SK-N-SH treated with all-trans-retinoic acid at 6 μM for 48 hours (cell line): ENCODE data around the gene IFTAP.

ENCODE experiments used
- ATAC-seq: fragments of 200-7000 bp; cut with Tn5 transposase; 3 replicates; pipeline ENCODE4 v1.9.1; 2020; ENCODE audit warnings: mild to moderate bottlenecking, moderate library complexity
- ARNTL ChIP-seq: fragments of 450-650 bp; formaldehyde crosslinking; IDR thresholded peaks from 2 replicates; pipeline ENCODE4 v1.5.0; 2020; ENCODE audit warnings: low read depth, mild to moderate bottlenecking, moderate library complexity, borderline replicate concordance
- BACH2 ChIP-seq: fragments of 250-450 bp; sonication (Bioruptor Pico); IDR thresholded peaks from 2 replicates; pipeline ENCODE4 v1.9.0; 2021; ENCODE audit warnings: mild to moderate bottlenecking, borderline replicate concordance
- CREB5 ChIP-seq: fragments of 250-450 bp; sonication (Bioruptor Pico); IDR thresholded peaks from 2 replicates; pipeline ENCODE4 v1.5.1; 2020; ENCODE audit warnings: low read depth, mild to moderate bottlenecking, moderate library complexity
- CSDC2 ChIP-seq: fragments of 250-450 bp; sonication (Bioruptor Pico); IDR thresholded peaks from 2 replicates; pipeline ENCODE4 v1.5.0; 2020; ENCODE audit warnings: mild to moderate bottlenecking, moderate library complexity
- CSRNP3 ChIP-seq: fragments of 250-450 bp; sonication (Bioruptor Pico); IDR thresholded peaks from 2 replicates; pipeline ENCODE4 v1.5.1; 2021; ENCODE audit warnings: mild to moderate bottlenecking, moderate library complexity
- ESRRG ChIP-seq: fragments of 250-450 bp; sonication (Bioruptor Pico); IDR thresholded peaks from 2 replicates; pipeline ENCODE4 v1.6.1; 2021; ENCODE audit warnings: mild to moderate bottlenecking
- ISL1 ChIP-seq: fragments of 250-450 bp; sonication (Bioruptor Pico); IDR thresholded peaks from 2 replicates; pipeline ENCODE4 v2.1.2; 2022; ENCODE audit warnings: mild to moderate bottlenecking, moderate library complexity
- OSR1 ChIP-seq: fragments of 250-450 bp; sonication (Bioruptor Pico); IDR thresholded peaks from 2 replicates; pipeline ENCODE4 v1.8.0; 2022; ENCODE audit warnings: moderate library complexity, mild to moderate bottlenecking, inconsistent platforms
- PATZ1 ChIP-seq: fragments of 250-450 bp; sonication (Bioruptor Pico); IDR thresholded peaks from 2 replicates; pipeline ENCODE4 v1.8.0; 2020; ENCODE audit warnings: mild to moderate bottlenecking, moderate library complexity, borderline replicate concordance
- PPARA ChIP-seq: fragments of 250-450 bp; sonication (Bioruptor Pico); IDR thresholded peaks from 2 replicates; pipeline ENCODE4 v1.5.0; 2020; ENCODE audit warnings: mild to moderate bottlenecking, borderline replicate concordance
- RARB ChIP-seq: fragments of 250-450 bp; sonication (Bioruptor Pico); IDR thresholded peaks from 2 replicates; pipeline ENCODE4 v1.8.0; 2021; ENCODE audit warnings: mild to moderate bottlenecking, moderate library complexity
- SNAI2 ChIP-seq: fragments of 250-450 bp; sonication (Bioruptor Pico); IDR thresholded peaks from 2 replicates; pipeline ENCODE4 v1.5.0; 2020; ENCODE audit warnings: mild to moderate bottlenecking, moderate library complexity
- TCF4 ChIP-seq: fragments of 250-450 bp; sonication (Bioruptor Pico); IDR thresholded peaks from 2 replicates; pipeline ENCODE4 v1.8.0; 2021; ENCODE audit warnings: mild to moderate bottlenecking, moderate library complexity, borderline replicate concordance
- TOX ChIP-seq: fragments of 250-450 bp; sonication (Bioruptor Pico); IDR thresholded peaks from 2 replicates; pipeline ENCODE4 v1.8.0; 2021; ENCODE audit warnings: mild to moderate bottlenecking, moderate library complexity, borderline replicate concordance
- ZC3H10 ChIP-seq: fragments of 250-450 bp; sonication (Bioruptor Pico); IDR thresholded peaks from 2 replicates; pipeline ENCODE4 v1.5.1; 2021; ENCODE audit warnings: mild to moderate bottlenecking, moderate library complexity
- ZFP3 ChIP-seq: fragments of 250-450 bp; sonication (Bioruptor Pico); IDR thresholded peaks from 2 replicates; pipeline ENCODE4 v1.5.0; 2020; ENCODE audit warnings: mild to moderate bottlenecking, moderate library complexity
- ZFP30 ChIP-seq: fragments of 450-650 bp; formaldehyde crosslinking; IDR thresholded peaks from 2 replicates; pipeline ENCODE4 v1.5.0; 2022; ENCODE audit warnings: mild to moderate bottlenecking, moderate library complexity
- ZNF565 ChIP-seq: fragments of 450-650 bp; formaldehyde crosslinking; conservative IDR thresholded peaks from 2 replicates; pipeline ENCODE4 v1.5.0; 2020; ENCODE audit warnings: low read depth, mild to moderate bottlenecking, moderate library complexity
- ZNF70 ChIP-seq: fragments of 450-650 bp; formaldehyde crosslinking; IDR thresholded peaks from 2 replicates; pipeline ENCODE4 v1.5.0; 2020; ENCODE audit warnings: mild to moderate bottlenecking, moderate library complexity
- ZNF8 ChIP-seq: fragments of 450-650 bp; formaldehyde crosslinking; IDR thresholded peaks from 2 replicates; pipeline ENCODE4 v1.5.0; 2020; ENCODE audit warnings: mild to moderate bottlenecking, moderate library complexity
- TF ChIP-seq, protein P1 (sequence below): fragments of 250-450 bp; sonication (Bioruptor Pico); IDR thresholded peaks from 2 replicates; pipeline ENCODE4 v1.8.0; 2021; ENCODE audit warnings: low read depth, mild to moderate bottlenecking, moderate library complexity, borderline replicate concordance
- TF ChIP-seq, protein P2 (sequence below): fragments of 250-450 bp; sonication (Bioruptor Pico); IDR thresholded peaks from 2 replicates; pipeline ENCODE4 v1.5.0; 2020; ENCODE audit warnings: mild to moderate bottlenecking, moderate library complexity

Gene IFTAP

DNA sequence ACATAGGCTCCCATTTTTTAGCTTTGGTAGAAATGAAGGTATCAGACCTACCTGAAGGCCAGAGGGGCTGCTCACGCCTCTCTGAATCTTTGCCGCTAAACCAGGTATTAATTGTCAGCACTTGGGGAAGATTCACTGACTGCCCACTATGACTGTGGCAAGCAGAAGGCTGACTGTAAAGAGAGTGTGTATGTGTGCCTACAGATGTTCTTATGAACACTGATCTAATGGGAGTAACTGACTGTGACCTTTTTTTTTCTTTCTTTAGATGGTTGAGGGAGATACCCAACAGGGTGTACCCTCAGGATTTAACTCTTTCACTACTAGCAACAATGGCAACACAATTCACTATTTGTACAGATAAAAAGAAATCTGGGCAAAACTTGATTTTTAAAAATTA is 3.7 kb downstream of the IFTAP start, which contains the start of gene RAG2 (continued):
- TF ChIP-seq CREB5 (CRISPR knock-in tag) (no peak), ISL1 (CRISPR knock-in tag) (no peak), PPARA (no peak)

GRCh38 chr11:36600180-36600579 is 5.9 kb downstream of the IFTAP start:
- no peak for ATAC-seq
- TF ChIP-seq ISL1 (CRISPR knock-in tag), result no peak
- no peak for TF ChIP-seq ESRRG (CRISPR knock-in tag)
- TF ChIP-seq CSRNP3, result no peak
- TF ChIP-seq, protein P1, sequence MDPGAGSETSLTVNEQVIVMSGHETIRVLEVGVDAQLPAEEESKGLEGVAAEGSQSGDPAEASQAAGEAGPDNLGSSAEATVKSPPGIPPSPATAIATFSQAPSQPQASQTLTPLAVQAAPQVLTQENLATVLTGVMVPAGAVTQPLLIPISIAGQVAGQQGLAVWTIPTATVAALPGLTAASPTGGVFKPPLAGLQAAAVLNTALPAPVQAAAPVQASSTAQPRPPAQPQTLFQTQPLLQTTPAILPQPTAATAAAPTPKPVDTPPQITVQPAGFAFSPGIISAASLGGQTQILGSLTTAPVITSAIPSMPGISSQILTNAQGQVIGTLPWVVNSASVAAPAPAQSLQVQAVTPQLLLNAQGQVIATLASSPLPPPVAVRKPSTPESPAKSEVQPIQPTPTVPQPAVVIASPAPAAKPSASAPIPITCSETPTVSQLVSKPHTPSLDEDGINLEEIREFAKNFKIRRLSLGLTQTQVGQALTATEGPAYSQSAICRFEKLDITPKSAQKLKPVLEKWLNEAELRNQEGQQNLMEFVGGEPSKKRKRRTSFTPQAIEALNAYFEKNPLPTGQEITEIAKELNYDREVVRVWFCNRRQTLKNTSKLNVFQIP, result no peak
- no peak for TF ChIP-seq PPARA
- TF ChIP-seq ZC3H10 (CRISPR knock-in tag), result no peak
- TF ChIP-seq ZNF565 (CRISPR knock-in tag), result no peak
- TF ChIP-seq TOX (CRISPR knock-in tag), result no peak
- TF ChIP-seq, protein P2, sequence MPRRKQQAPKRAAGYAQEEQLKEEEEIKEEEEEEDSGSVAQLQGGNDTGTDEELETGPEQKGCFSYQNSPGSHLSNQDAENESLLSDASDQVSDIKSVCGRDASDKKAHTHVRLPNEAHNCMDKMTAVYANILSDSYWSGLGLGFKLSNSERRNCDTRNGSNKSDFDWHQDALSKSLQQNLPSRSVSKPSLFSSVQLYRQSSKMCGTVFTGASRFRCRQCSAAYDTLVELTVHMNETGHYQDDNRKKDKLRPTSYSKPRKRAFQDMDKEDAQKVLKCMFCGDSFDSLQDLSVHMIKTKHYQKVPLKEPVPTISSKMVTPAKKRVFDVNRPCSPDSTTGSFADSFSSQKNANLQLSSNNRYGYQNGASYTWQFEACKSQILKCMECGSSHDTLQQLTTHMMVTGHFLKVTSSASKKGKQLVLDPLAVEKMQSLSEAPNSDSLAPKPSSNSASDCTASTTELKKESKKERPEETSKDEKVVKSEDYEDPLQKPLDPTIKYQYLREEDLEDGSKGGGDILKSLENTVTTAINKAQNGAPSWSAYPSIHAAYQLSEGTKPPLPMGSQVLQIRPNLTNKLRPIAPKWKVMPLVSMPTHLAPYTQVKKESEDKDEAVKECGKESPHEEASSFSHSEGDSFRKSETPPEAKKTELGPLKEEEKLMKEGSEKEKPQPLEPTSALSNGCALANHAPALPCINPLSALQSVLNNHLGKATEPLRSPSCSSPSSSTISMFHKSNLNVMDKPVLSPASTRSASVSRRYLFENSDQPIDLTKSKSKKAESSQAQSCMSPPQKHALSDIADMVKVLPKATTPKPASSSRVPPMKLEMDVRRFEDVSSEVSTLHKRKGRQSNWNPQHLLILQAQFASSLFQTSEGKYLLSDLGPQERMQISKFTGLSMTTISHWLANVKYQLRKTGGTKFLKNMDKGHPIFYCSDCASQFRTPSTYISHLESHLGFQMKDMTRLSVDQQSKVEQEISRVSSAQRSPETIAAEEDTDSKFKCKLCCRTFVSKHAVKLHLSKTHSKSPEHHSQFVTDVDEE, result no peak
- no peak for TF ChIP-seq ZFP30 (CRISPR knock-in tag)
- no peak for TF ChIP-seq SNAI2 (CRISPR knock-in tag)
- no peak for TF ChIP-seq PATZ1 (CRISPR knock-in tag)
- TF ChIP-seq RARB (CRISPR knock-in tag), result no peak
- no peak for TF ChIP-seq ZNF8
- TF ChIP-seq TCF4 (CRISPR knock-in tag), result no peak
- no peak for TF ChIP-seq OSR1 (CRISPR knock-in tag)
- no peak for TF ChIP-seq BACH2

DNA sequence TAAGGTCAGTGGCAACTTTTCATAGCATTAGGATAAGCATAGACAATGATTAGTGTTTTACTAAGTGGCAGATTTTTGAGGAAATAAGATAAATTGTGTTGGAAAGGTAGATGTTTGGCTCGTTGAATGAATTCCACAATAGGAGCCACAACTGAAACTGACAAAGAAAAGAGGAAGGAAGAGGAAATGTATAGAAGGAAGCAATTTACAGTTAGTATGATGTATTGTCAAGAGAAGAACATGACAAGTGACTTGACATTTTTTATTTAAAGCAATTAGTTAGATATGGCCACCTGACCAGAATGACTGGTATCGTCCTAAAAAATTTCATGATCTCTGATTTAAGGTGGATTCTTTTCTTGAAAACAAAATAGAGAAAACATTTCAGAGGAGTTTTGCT is 6.9 kb downstream of the IFTAP start:
- no peak for ATAC-seq
- TF ChIP-seq ARNTL (CRISPR knock-in tag) (no peak), ZNF70 (no peak), SNAI2 (CRISPR knock-in tag) (no peak), ZNF565 (CRISPR knock-in tag) (no peak), CSRNP3 (no peak), PPARA (no peak), ZNF8 (no peak), ZFP30 (CRISPR knock-in tag) (no peak), OSR1 (CRISPR knock-in tag) (no peak), CSDC2 (CRISPR knock-in tag) (no peak), ISL1 (CRISPR knock-in tag) (no peak), ZFP3 (CRISPR knock-in tag) (no peak), PATZ1 (CRISPR knock-in tag) (no peak), BACH2 (no peak), ZC3H10 (CRISPR knock-in tag) (no peak), RARB (CRISPR knock-in tag) (no peak), ESRRG (CRISPR knock-in tag) (no peak)
- TF ChIP-seq, protein P1, result no peak
